Breast epithelium (tissue), 4 donors: ENCODE data around the gene SLC35G4. TPM values are rescaled to one million over a fixed set of nuclear protein-coding genes. Genes with fewer than 3 reads are reported as not detected.

Experiments
- DNase-seq, 2 donors: peaks; one replicate each; pipeline ENCODE4 v3.0.0-alpha.2; 2019; ENCODE audit warnings: low spot score in 2 of 2
- H3K27ac ChIP-seq, 2 donors: fragments of 200-600 bp; sonication (generic) in 1 of 2; one replicate each; pipeline ENCODE4 v1.5.1; 2016 to 2019; ENCODE audit warnings: mild to moderate bottlenecking in 1 of 2
- H3K27me3 ChIP-seq, 2 donors: fragments of 200-600 bp; sonication (generic) in 1 of 2; one replicate each; pipeline versions ENCODE4 v1.5.1 to v1.6.0; 2017 to 2019; ENCODE audit warnings: control low read depth in 1 of 2, mild to moderate bottlenecking in 1 of 2
- H3K36me3 ChIP-seq: fragments of 200-600 bp; one replicate; pipeline ENCODE4 v1.5.1; 2019
- H3K4me1 ChIP-seq, 2 donors: fragments of 200-600 bp; sonication (generic); one replicate each; pipeline ENCODE4 v1.5.1; 2016 to 2019; ENCODE audit warnings: control low read depth in 1 of 2
- H3K4me3 ChIP-seq, 3 donors: fragments of 200-600 bp; sonication (generic); 1 replicate in 2 of 3; 2 replicates in 1 of 3; pipeline ENCODE4 v1.5.1; 2016 to 2019; ENCODE audit warnings: mild to moderate bottlenecking in 3 of 3, moderate library complexity in 2 of 3
- H3K9me3 ChIP-seq, 2 donors: fragments of 200-600 bp; sonication (generic) in 1 of 2; one replicate each; pipeline ENCODE4 v1.5.1; 2016 to 2019; ENCODE audit warnings: control low read depth in 1 of 2
- POLR2A ChIP-seq: fragments of 450-650 bp; IDR thresholded peaks from one replicate; pipeline ENCODE4 v1.6.1; 2016; ENCODE audit warnings: antibody characterized with exemption, mild to moderate bottlenecking, moderate library complexity
- POLR2AphosphoS5 ChIP-seq, 3 donors: sonication (generic); formaldehyde crosslinking; IDR thresholded peaks; one replicate each; pipeline ENCODE4 v1.6.1; 2017; ENCODE audit warnings: antibody characterized with exemption in 3 of 3
- intact Hi-C: fragments of 100-400 bp; cut with DNase I; formaldehyde crosslinking; loops from one replicate; pipeline ENCODE4 v1.15.1; 2023; ENCODE audit warnings: low total_unique reads
- total RNA-seq, 3 donors: library from RNA; depleted of rRNA; stranded (reverse); fragments of >200 nt; gene quantifications; one replicate each; pipeline ENCODE4 v1.1.0, GENCODE V29; 2016
- TF ChIP-seq, protein P1 (sequence below), 3 donors: fragments of 450-650 bp; IDR thresholded peaks; one replicate each; pipeline ENCODE4 v1.5.1; 2016 to 2017; ENCODE audit warnings: antibody characterized with exemption in 3 of 3, mild to moderate bottlenecking in 3 of 3, moderate library complexity in 3 of 3

Gene SLC35G4
- total RNA-seq, 3 donors from 2014 or later: not detected

DNA sequence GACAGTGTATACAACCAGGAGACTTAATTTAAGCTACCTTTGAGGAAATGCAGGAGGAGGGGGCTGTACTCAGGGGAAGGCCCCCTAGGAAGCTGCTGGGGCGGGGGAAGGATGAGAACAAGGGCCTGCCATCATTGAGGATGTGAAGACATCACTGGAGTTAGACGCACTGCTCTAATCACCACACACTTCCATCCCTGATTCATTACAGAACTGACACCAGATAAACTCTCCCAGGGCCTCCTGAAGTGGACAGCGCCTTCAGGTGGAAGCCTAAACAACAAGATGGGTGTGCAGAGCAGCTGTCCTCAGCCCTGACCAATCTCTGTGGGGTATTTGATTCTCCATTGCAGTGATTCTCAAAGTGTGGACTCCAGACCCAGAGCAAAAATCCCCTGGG, 30.6 kb upstream of the SLC35G4 start:
- H3K4me1 ChIP-seq: no peaks in the 10 kb centered on the region
- no peak overlapping the region for H3K27ac ChIP-seq
- TF ChIP-seq POLR2AphosphoS5 (IDR thresholded peaks at IDR 0.05) (no peak), POLR2A (no peak)
- TF ChIP-seq, protein P1, sequence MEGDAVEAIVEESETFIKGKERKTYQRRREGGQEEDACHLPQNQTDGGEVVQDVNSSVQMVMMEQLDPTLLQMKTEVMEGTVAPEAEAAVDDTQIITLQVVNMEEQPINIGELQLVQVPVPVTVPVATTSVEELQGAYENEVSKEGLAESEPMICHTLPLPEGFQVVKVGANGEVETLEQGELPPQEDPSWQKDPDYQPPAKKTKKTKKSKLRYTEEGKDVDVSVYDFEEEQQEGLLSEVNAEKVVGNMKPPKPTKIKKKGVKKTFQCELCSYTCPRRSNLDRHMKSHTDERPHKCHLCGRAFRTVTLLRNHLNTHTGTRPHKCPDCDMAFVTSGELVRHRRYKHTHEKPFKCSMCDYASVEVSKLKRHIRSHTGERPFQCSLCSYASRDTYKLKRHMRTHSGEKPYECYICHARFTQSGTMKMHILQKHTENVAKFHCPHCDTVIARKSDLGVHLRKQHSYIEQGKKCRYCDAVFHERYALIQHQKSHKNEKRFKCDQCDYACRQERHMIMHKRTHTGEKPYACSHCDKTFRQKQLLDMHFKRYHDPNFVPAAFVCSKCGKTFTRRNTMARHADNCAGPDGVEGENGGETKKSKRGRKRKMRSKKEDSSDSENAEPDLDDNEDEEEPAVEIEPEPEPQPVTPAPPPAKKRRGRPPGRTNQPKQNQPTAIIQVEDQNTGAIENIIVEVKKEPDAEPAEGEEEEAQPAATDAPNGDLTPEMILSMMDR (IDR thresholded peaks at IDR 0.05): no peak
- no peaks in the 10 kb centered on the region for H3K27me3 ChIP-seq
- no peaks in the 10 kb centered on the region for H3K9me3 ChIP-seq
- intact Hi-C loops: no loop called here
- no peak overlapping the region for H3K4me3 ChIP-seq
- DNase-seq: no peak
- no peaks in the 10 kb centered on the region for H3K36me3 ChIP-seq

DNA sequence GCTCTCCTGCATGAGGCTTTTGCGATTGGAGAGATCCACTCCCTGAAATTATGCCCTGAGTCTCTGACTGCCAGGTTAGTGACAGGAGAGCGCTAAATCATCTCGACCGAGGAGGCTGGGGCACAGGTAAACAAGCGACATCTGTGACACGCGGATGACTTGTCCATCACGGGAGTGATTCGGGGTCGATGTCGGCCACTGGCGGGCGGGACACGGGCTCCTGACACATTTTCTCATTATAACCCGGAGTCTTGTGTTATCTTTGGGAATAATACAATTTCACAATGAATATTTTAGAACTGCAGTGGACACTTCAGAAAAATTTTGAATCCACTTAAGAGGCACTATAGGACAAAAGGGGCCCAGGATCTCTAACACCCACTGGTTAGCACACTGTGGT, 29.5 kb upstream of the SLC35G4 start:
- no peaks in the 10 kb centered on the region for H3K36me3 ChIP-seq
- intact Hi-C loops: no loop called here
- H3K27me3 ChIP-seq: no peaks in the 10 kb centered on the region

DNA sequence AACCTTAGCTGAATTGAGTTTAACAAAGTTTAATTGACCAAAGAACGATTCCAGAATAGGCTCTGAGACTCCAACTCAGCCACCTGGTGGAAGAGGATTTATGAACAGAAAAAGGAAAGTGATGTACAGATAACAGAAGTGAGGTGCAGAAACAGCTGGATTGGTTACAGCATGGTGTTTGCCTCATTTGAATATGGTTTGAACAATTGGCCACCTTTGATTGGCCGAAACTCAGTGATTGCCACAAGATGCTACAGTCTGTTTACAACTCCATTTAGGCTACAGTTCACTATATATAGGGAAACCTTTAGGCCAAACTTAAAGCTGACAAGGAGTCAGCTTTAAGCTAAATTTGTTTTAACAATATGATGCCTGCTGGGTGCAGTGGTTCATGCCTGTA, 28.1 kb upstream of the SLC35G4 start:
- TF ChIP-seq, protein P1 (IDR thresholded peaks at IDR 0.05): no peak
- TF ChIP-seq POLR2AphosphoS5 (IDR thresholded peaks at IDR 0.05): no peak
- no peak for TF ChIP-seq POLR2A
- H3K27me3 ChIP-seq: no peaks in the 10 kb centered on the region
- no peak overlapping the region for H3K27ac ChIP-seq
- no peaks in the 10 kb centered on the region for H3K4me1 ChIP-seq
- H3K9me3 ChIP-seq: no peaks in the 10 kb centered on the region
- intact Hi-C loops: no loop called here
- no peaks in the 10 kb centered on the region for H3K36me3 ChIP-seq
- no peak overlapping the region for H3K4me3 ChIP-seq
- DNase-seq: no peak

More for the DNA sequence above, 29.5 kb upstream of the SLC35G4 start:
- TF ChIP-seq, protein P1 (IDR thresholded peaks at IDR 0.05): no peak
- no peak for TF ChIP-seq POLR2AphosphoS5 (IDR thresholded peaks at IDR 0.05)
- no peak for TF ChIP-seq POLR2A
- Histone ChIP-seq H3K4me3 (no peak overlapping the region), H3K9me3 (no peaks in the 10 kb centered on the region), H3K4me1 (no peaks in the 10 kb centered on the region), H3K27ac (no peak overlapping the region)
- no peak for DNase-seq

DNA sequence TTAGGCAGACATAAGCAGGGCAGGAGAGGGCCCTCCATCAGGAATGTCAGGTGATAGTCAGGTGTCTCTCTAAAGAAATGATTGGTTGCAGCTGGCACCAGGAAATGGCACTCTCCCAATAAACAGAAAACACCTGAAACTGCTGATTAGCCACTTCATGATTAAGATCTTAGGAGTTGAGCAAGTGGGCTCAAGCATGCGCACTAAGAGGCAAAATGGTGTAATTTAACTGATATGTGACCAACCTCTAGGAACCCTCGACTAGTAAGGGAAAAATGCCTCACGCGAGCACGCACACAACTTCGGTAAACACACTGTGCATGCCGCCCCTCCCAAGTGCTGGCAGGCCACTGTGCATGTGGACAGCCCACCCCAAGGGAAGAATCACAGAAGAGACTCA, 23.8 kb upstream of the SLC35G4 start:
- intact Hi-C loops: no loop called here
- Histone ChIP-seq H3K4me1 (no peaks in the 10 kb centered on the region), H3K9me3 (no peaks in the 10 kb centered on the region), H3K36me3 (no peaks in the 10 kb centered on the region), H3K27ac (no peak overlapping the region), H3K4me3 (no peak overlapping the region), H3K27me3 (no peaks in the 10 kb centered on the region)
- TF ChIP-seq POLR2AphosphoS5 (IDR thresholded peaks at IDR 0.05) (no peak), POLR2A (no peak)
- TF ChIP-seq, protein P1 (IDR thresholded peaks at IDR 0.05): no peak
- DNase-seq: no peak

DNA sequence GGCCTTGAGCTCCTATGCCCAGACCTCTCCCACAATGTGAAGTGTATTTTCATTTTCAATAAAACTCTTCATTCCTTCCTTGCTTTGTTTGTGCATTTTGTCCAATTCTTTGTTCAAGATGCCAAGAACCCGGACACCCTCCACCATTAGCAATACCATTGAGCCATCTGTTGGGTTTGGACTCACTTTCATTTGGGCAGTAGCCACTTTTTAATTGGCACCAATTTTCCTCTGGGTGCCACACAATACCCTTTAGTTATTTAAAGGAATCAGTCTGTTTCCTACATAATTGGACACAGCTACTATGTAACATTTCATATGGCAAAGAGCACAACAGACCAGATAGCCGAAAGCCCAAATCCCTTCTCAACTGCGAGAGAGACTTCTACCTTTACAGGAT, 22.5 kb upstream of the SLC35G4 start:
- no peaks in the 10 kb centered on the region for H3K4me1 ChIP-seq
- intact Hi-C loops: no loop called here
- no peaks in the 10 kb centered on the region for H3K36me3 ChIP-seq
- H3K4me3 ChIP-seq: no peak overlapping the region
- no peak for DNase-seq
- H3K27me3 ChIP-seq: no peaks in the 10 kb centered on the region
- H3K9me3 ChIP-seq: no peaks in the 10 kb centered on the region
- TF ChIP-seq POLR2AphosphoS5 (IDR thresholded peaks at IDR 0.05): no peak
- TF ChIP-seq POLR2A: no peak
- TF ChIP-seq, protein P1 (IDR thresholded peaks at IDR 0.05): no peak
- H3K27ac ChIP-seq: no peak overlapping the region
